Astrocyte of the spinal cord (primary cell): ENCODE measurements around the gene VIT.

ENCODE experiments used
- DNase-seq: peaks from one replicate; pipeline ENCODE4 v3.0.0; 2011; ENCODE audit warnings: low read depth, low spot score
- H3K4me3 ChIP-seq: 2 replicates; pipeline ENCODE4 v1.5.1; 2011; ENCODE audit warnings: low read depth, mild to moderate bottlenecking, low read length, moderate library complexity
- CTCF ChIP-seq: IDR thresholded peaks from 2 replicates; pipeline ENCODE4 v1.5.1; 2012; ENCODE audit warnings: low read depth, mild to moderate bottlenecking, low read length, inconsistent platforms
- in situ Hi-C: cut with HindIII; loops from 2 replicates; pipeline ENCODE4 v1.10.0; 2017; ENCODE audit warnings: low sequenced_read_pairs

Gene VIT

GRCh38 chr2:36664696-36665076, 31.8 kb upstream of the VIT start:
- no peak overlapping the region for H3K4me3 ChIP-seq
- no peak for DNase-seq
- TF ChIP-seq CTCF, result no peak
- in situ Hi-C loops, result no loop called here

GRCh38 chr2:36667931-36668330, 28.6 kb upstream of the VIT start:
- TF ChIP-seq CTCF, result no peak
- no peak overlapping the region for H3K4me3 ChIP-seq
- in situ Hi-C loops, result no loop called here
- DNase-seq, result peak; percentile 32

- H3K4me3 ChIP-seq, result no peak overlapping the region
- no peak for TF ChIP-seq CTCF
- in situ Hi-C loops, result no loop called here
- DNase-seq, result peak; percentile 60
These were observed 25.5 kb upstream of the VIT start for GRCh38 chr2:36670881-36671595.

GRCh38 chr2:36671731-36672130, 24.8 kb upstream of the VIT start:
- no peak for DNase-seq
- in situ Hi-C loops, result no loop called here
- TF ChIP-seq CTCF, result no peak
- H3K4me3 ChIP-seq, result no peak overlapping the region

- TF ChIP-seq CTCF, result peak; percentile 65
- in situ Hi-C loops, result no loop called here
- H3K4me3 ChIP-seq, result no peak overlapping the region
- DNase-seq, result peak; percentile 48
These were observed 24.3 kb upstream of the VIT start for GRCh38 chr2:36672199-36672598.

GRCh38 chr2:36675579-36676282, 20.8 kb upstream of the VIT start:
- no peak for DNase-seq
- no peak for TF ChIP-seq CTCF
- H3K4me3 ChIP-seq, result no peak overlapping the region
- in situ Hi-C loops, result no loop called here
